ENCODE measurements around the gene ABCA8. TPM values are rescaled to one million over a fixed set of nuclear protein-coding genes. Genes with fewer than 3 reads are reported as not detected.

Gene ABCA8
- total and polyA plus RNA-seq, 2 of the 8 experiments (the other 6 are each of a cell fraction or from before 2014, with no cell fraction given): not detected

DNA sequence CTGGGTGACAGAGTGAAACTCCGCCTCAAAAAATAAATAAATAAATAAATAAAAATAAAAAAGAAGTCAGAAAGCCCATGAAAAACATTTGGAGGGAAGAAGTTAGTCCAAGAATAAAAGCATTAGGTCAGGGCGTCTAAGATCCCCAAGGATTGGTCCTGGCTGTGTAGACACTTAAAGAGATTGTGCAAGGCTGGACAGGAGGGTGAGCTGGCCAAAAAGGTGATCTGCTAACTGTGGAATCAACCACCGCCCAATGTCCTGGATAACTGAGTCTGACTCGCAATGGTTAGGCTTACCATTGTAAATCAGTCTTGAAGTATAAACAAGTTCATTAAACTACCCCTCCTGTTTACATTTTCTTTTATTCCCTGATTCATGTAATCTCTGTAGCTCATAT is 8.8 kb upstream of the ABCA8 start:
- Histone ChIP-seq H3K9ac (replicated peaks in 1 of 4; ENCODE audit: extremely low read depth in 1 of 4, low read depth in 3 of 4, low read length in 3 of 4) (no peak overlapping the region), H3K79me2 (ENCODE audit: control insufficient read depth in 1 of 2, insufficient read depth in 2 of 2, low read length in 2 of 2) (no peaks in the 10 kb centered on the region), H2BK5ac (ENCODE audit: low read depth, low read length) (no peak overlapping the region), H4K8ac (ENCODE audit: extremely low read depth, insufficient read depth, low read length) (no peak overlapping the region), H3K56ac (replicated peaks; ENCODE audit: insufficient read length, low read depth, low read length) (no peak overlapping the region), H3K4me1 (replicated peaks in 1 of 4; ENCODE audit: control insufficient read depth in 3 of 4, insufficient read depth in 4 of 4, low read length in 3 of 4) (no peaks in the 10 kb centered on the region), H2BK20ac (ENCODE audit: low read length) (no peak overlapping the region), H2AFZ (ENCODE audit: low read length) (no peak overlapping the region), H4K5ac (ENCODE audit: insufficient read length, low read depth, low read length) (no peak overlapping the region), H2AK5ac (ENCODE audit: low read depth, low read length) (no peak overlapping the region), H3K4me3 (ENCODE audit: extremely low read depth in 1 of 4, insufficient read depth in 2 of 4, low read depth in 3 of 4, low read length in 4 of 4) (no peak overlapping the region), H3K4me2 (ENCODE audit: insufficient read depth in 1 of 2, low read depth in 2 of 2, low read length in 2 of 2) (no peak overlapping the region), H3K36me3 (ENCODE audit: control insufficient read depth in 2 of 4, insufficient read depth in 4 of 4, low read length in 3 of 4) (no peaks in the 10 kb centered on the region), H3K9me3 (ENCODE audit: insufficient read depth in 2 of 2, low read depth in 1 of 2, low read length in 1 of 2) (no peaks in the 10 kb centered on the region), H3K27ac (ENCODE audit: low read depth, low read length) (no peak overlapping the region), H3K23me2 (ENCODE audit: low read depth, low read length) (no peaks in the 10 kb centered on the region), H3K14ac (ENCODE audit: insufficient read length) (no peak overlapping the region), H2BK15ac (ENCODE audit: low read length) (no peak overlapping the region), H3K23ac (ENCODE audit: insufficient read length) (no peak overlapping the region), H3K79me1 (ENCODE audit: low read depth, low read length) (no peaks in the 10 kb centered on the region), H3K18ac (ENCODE audit: extremely low read depth, low read length) (no peak overlapping the region), H4K91ac (replicated peaks; ENCODE audit: insufficient read length, low read length) (no peak overlapping the region), H2BK120ac (replicated peaks; ENCODE audit: low read depth, low read length) (no peak overlapping the region), H3K4ac (replicated peaks; ENCODE audit: insufficient read length, low read depth, low read length) (no peak overlapping the region), H2BK12ac (ENCODE audit: low read depth, low read length) (no peak overlapping the region), H4K20me1 (replicated peaks in 1 of 2; ENCODE audit: control insufficient read depth in 1 of 2, insufficient read depth in 2 of 2, low read length in 2 of 2) (no peaks in the 10 kb centered on the region), H3K27me3 (replicated peaks in 1 of 4; ENCODE audit: control insufficient read depth in 3 of 4, extremely low read depth in 1 of 4, insufficient read depth in 3 of 4, low read length in 3 of 4) (no peaks in the 10 kb centered on the region)
- POLR2A ChIA-PET (ENCODE audit: partially characterized antibody): no interaction called here
- no peak for FAIRE-seq
- no peak for DNase-seq (ENCODE audit: low read depth in 1 of 2, low spot score in 2 of 2)
- CTCF ChIA-PET (ENCODE audit: partially characterized antibody): no interaction called here
- TF ChIP-seq HDAC6 (IDR thresholded peaks at IDR 0.05; ENCODE audit: low read depth, low read length): no peak
- 93% methylated on average over 4 of the region's 4 CpGs; no CpG with 5 or more reads in 1 of the 2 experiments for WGBS, 2 experiments (ENCODE audit: extremely low coverage in 1 of 2, insufficient coverage in 1 of 2, insufficient read length in 1 of 2, insufficient replicate concordance in 2 of 2, low coverage in 1 of 2, low lambda C conversion rate in 2 of 2, missing lambda C conversion rate in 1 of 2)
